Stimulated activated memory B cell treated with anti-CD40 and anti-IgM and Interleukin-4, amounts not matched to agents 10 μg/mL and 1 μg/mL and 100 μg/mL, for 72 hours (primary cell): ENCODE data around the gene SUPT3H.
A peak's percentile ranks its signal among the peaks of the same experiment; 100 is the strongest.
"Not testable (repeated sequence)": the region's sequence is repeated elsewhere in the genome, so short reads cannot be mapped to it uniquely, and the experiment has no call there.

ENCODE experiments used
- ATAC-seq: fragments of 150-1000 bp; cut with Tn5 transposase; 2 replicates; pipeline ENCODE4 v1.10.0; 2021
- H3K27ac Mint-ChIP-seq: one replicate; pipeline ENCODE4 v1.8.0; 2022; ENCODE audit warnings: mild to moderate bottlenecking, mixed read lengths
- H3K27me3 Mint-ChIP-seq: one replicate; pipeline ENCODE4 v1.8.0; 2022; ENCODE audit warnings: mixed read lengths
- H3K36me3 Mint-ChIP-seq: one replicate; pipeline ENCODE4 v1.8.0; 2022; ENCODE audit warnings: mixed read lengths
- H3K4me1 Mint-ChIP-seq: one replicate; pipeline ENCODE4 v1.8.0; 2022; ENCODE audit warnings: mixed read lengths
- H3K4me3 Mint-ChIP-seq: one replicate; pipeline ENCODE4 v1.8.0; 2022; ENCODE audit warnings: mild to moderate bottlenecking, moderate library complexity, mixed read lengths
- H3K9me3 Mint-ChIP-seq: one replicate; pipeline ENCODE4 v1.8.0; 2022; ENCODE audit warnings: mixed read lengths

SUPT3H gene

DNA sequence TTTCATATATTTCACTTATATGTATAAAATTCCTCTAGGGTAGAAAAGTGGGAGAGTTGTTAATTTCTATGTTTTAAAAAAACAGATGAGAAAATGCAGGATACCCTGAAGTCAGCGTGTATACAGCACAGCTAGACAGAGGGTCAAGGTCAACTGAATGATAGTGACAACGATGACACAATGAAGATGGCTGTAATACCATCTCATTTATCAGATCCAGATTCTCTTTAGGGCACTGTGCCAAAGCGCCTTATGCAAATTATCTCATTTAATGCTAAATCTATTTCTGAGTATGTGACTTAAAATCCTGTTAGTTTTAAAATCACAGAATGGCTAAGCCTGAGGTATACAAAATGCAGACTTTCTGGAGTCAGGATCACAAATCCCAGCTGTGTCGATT lies 481.0 kb downstream of the SUPT3H start:
- no peaks in the 10 kb centered on the region for H3K9me3 Mint-ChIP-seq
- no peak overlapping the region for H3K27ac Mint-ChIP-seq
- ATAC-seq, result no peak
- no peak overlapping the region for H3K4me3 Mint-ChIP-seq
- H3K4me1 Mint-ChIP-seq, result no peaks in the 10 kb centered on the region
- H3K36me3 Mint-ChIP-seq, result peaks cover 19% of the 10 kb centered on the region
- no peaks in the 10 kb centered on the region for H3K27me3 Mint-ChIP-seq

GRCh38 chr6:44892579-44892978 lies 485.2 kb downstream of the SUPT3H start:
- no peaks in the 10 kb centered on the region for H3K9me3 Mint-ChIP-seq
- ATAC-seq, result no peak

DNA sequence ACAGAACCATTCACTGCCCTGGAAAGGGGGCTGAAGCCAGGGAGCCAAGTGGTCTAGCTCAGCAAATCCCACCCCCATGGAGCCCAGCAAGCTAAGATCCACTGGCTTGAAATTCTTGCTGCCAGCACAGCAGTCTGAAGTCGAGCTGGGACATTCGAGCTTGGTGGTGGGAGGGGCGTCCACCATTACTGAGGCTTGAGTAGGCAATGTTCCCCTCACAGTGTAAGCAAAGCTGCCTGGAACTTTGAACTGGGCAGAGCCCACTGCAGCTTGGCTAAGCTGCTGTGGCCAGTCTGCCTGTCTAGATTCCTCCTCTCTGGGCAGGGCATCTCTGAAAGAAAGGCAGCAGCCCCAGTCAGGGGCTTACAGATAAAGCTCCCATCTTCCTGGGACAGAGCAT lies 498.7 kb downstream of the SUPT3H start:
- ATAC-seq, H3K4me1 Mint-ChIP-seq, H3K27me3 Mint-ChIP-seq, H3K27ac Mint-ChIP-seq, H3K4me3 Mint-ChIP-seq, H3K9me3 Mint-ChIP-seq: not testable (repeated sequence)
- peaks cover 49% of the 10 kb centered on the region for H3K36me3 Mint-ChIP-seq

More at GRCh38 chr6:44892579-44892978, 485.2 kb downstream of the SUPT3H start:
- Mint-ChIP-seq H3K36me3 (no peaks in the 10 kb centered on the region), H3K4me1 (no peaks in the 10 kb centered on the region), H3K27me3 (no peaks in the 10 kb centered on the region), H3K27ac (no peak overlapping the region), H3K4me3 (no peak overlapping the region)

GRCh38 chr6:44876638-44877037 lies 501.1 kb downstream of the SUPT3H start:
- not testable (repeated sequence) for H3K9me3 Mint-ChIP-seq, H3K4me1 Mint-ChIP-seq, H3K4me3 Mint-ChIP-seq, ATAC-seq, H3K27ac Mint-ChIP-seq, H3K27me3 Mint-ChIP-seq
- peaks cover 26% of the 10 kb centered on the region for H3K36me3 Mint-ChIP-seq

GRCh38 chr6:44869321-44869897 lies 508.3 kb downstream of the SUPT3H start:
- H3K4me1 Mint-ChIP-seq, result peaks cover 27% of the 10 kb centered on the region
- peak overlapping the region; percentile 11 for H3K4me3 Mint-ChIP-seq

DNA sequence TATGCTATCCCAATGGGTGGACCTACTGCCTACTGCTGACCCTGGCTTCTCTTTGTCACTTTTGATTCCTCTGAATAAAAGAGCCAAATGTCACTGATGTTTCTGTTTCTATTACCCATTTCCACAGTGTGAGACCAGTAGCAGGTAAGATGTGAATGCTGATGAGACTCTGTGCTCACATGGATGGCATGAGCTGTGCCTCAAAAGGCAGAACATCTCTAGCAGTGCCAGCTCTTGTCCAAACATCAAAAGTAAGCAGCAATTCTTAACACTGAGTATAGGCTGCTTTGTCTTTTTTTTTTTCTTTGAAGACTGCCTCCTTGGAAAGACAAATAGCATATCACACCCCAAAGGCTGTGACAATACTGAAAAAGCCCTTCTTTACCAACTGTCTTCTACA lies 508.8 kb downstream of the SUPT3H start:
- Mint-ChIP-seq H3K36me3 (peaks cover 20% of the 10 kb centered on the region), H3K4me3 (no peak overlapping the region), H3K9me3 (peaks cover 8% of the 10 kb centered on the region), H3K4me1 (peaks cover 27% of the 10 kb centered on the region), H3K27ac (peak overlapping the region; percentile 25), H3K27me3 (no peaks in the 10 kb centered on the region)
- peak; percentile 65 for ATAC-seq

More at GRCh38 chr6:44869321-44869897, 508.3 kb downstream of the SUPT3H start:
- Mint-ChIP-seq H3K27ac (peak overlapping the region; percentile 25), H3K9me3 (peaks cover 8% of the 10 kb centered on the region), H3K36me3 (peaks cover 16% of the 10 kb centered on the region), H3K27me3 (no peaks in the 10 kb centered on the region)
- peak; percentile 89 for ATAC-seq

DNA sequence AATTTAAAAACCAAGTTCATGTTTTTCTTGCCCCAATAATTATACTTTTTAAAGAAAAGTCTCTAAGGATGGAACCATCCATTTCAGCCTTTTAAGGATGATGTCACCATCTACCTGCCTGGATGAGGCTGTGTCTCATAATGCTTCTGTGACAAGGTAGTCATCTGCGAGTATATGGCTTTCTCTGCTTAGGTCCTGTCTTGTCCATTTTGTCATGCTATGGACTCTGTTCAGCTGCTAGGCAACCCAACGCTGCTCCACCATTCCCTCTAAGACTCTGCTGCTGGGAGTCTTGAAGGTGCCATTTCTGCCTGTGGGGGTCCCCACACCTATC lies 509.4 kb downstream of the SUPT3H start:
- peaks cover 8% of the 10 kb centered on the region for H3K9me3 Mint-ChIP-seq
- peaks cover 27% of the 10 kb centered on the region for H3K4me1 Mint-ChIP-seq
- H3K27ac Mint-ChIP-seq, result peak overlapping the region; percentile 25
- H3K4me3 Mint-ChIP-seq, result no peak overlapping the region
- ATAC-seq, result peak; percentile 74
- peaks cover 23% of the 10 kb centered on the region for H3K36me3 Mint-ChIP-seq
- no peaks in the 10 kb centered on the region for H3K27me3 Mint-ChIP-seq

DNA sequence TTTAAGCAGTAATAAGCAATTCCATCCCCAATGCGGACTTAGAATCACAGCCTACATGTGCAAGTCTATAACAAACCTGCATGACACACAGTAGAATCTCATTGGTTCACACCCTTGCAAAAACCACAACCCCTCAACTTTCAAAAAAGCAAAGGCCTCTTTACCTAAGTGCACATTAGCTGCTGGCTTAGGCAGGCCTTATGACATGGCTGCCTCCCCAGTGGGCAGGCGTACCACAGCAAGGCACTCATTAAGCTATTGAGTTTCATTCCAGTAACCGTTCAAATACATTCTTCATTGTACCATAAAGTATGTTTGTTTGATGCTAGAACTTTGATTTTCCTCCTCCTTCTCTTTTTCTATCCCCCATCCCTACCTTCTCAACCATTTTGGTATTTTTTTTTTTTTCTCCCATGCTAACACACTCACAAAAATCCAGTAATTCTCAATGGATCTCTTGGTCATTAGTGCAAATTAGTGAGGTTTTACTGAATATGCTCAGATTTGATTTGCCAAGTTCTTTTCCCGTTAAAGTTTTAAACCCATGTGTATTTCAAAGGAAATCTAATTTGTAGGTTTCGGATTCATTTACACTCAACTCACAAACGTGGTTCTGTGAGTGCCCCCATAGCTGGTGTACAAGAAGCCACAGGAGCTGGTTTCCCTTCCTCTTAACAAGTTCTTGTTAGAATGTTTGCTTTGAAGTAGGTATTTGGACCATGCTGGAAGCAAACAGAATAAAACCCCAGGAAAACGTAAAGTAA lies 510.0 kb downstream of the SUPT3H start:
- peaks cover 8% of the 10 kb centered on the region for H3K9me3 Mint-ChIP-seq

GRCh38 chr6:44865184-44865583 lies 512.5 kb downstream of the SUPT3H start:
- not testable (repeated sequence) for ATAC-seq, H3K27me3 Mint-ChIP-seq, H3K27ac Mint-ChIP-seq, H3K4me3 Mint-ChIP-seq, H3K9me3 Mint-ChIP-seq
- Mint-ChIP-seq H3K4me1 (peaks cover 26% of the 10 kb centered on the region), H3K36me3 (peaks cover 32% of the 10 kb centered on the region)

More for the DNA sequence above, 510.0 kb downstream of the SUPT3H start:
- Mint-ChIP-seq H3K36me3 (peaks cover 26% of the 10 kb centered on the region), H3K27ac (peak overlapping the region; percentile 25), H3K27me3 (no peaks in the 10 kb centered on the region), H3K4me1 (peaks cover 27% of the 10 kb centered on the region), H3K4me3 (peak overlapping the region; percentile 37)
- peak; percentile 87 for ATAC-seq

GRCh38 chr6:44859901-44860410 lies 517.8 kb downstream of the SUPT3H start:
- Mint-ChIP-seq H3K27ac (no peak overlapping the region), H3K36me3 (peaks cover 21% of the 10 kb centered on the region), H3K9me3 (peaks cover 1% of the 10 kb centered on the region), H3K4me3 (no peak overlapping the region), H3K27me3 (no peaks in the 10 kb centered on the region), H3K4me1 (no peaks in the 10 kb centered on the region)
- no peak for ATAC-seq

- no peak for ATAC-seq
- Mint-ChIP-seq H3K4me1 (no peaks in the 10 kb centered on the region), H3K9me3 (no peaks in the 10 kb centered on the region), H3K27ac (no peak overlapping the region), H3K36me3 (peaks cover 12% of the 10 kb centered on the region), H3K27me3 (no peaks in the 10 kb centered on the region), H3K4me3 (no peak overlapping the region)
These were observed 518.7 kb downstream of the SUPT3H start for GRCh38 chr6:44858998-44859397.

- Mint-ChIP-seq H3K4me3 (no peak overlapping the region), H3K27me3 (no peaks in the 10 kb centered on the region), H3K4me1 (no peaks in the 10 kb centered on the region), H3K27ac (no peak overlapping the region), H3K36me3 (no peaks in the 10 kb centered on the region), H3K9me3 (no peaks in the 10 kb centered on the region)
- no peak for ATAC-seq
These were observed 521.3 kb downstream of the SUPT3H start for GRCh38 chr6:44856479-44856878.

DNA sequence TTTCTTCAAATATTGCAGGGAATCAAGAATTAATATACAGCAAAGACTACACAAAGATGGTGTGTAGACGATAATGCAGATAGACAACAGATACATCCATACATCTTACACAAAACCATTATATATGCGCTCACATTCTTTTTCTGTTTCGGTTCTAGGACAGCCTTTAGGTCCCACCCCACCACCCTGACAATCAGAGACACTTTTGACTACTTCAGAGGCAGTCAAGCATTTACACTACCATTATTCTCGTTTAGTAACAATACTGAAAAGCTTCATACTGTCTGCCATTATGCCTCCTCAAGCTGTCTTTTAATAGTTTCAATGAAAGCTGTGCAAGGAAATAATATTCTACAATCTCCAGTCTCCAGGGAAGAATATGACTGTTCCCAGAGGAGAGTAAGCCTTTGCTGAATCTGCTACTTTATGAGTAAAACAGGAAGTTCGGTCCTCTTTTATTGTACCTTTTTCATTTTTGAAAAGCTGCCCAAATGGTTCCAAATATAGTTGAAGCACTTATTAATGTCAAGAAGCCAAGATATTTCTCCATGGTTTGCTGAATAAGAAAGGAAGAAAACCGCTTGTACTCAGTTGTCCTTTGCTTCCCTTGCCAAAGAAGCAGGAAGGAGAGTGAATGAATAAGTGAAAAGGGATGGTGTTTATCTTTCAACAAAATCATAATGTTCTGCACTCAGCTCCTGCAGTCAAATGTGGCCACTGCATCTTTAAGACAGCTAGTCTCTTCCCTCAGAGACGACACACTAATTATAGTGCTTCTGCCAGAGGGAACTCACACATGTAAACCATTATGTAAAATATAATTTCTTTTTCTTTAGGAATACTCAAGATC lies 521.9 kb downstream of the SUPT3H start:
- Mint-ChIP-seq H3K9me3 (no peaks in the 10 kb centered on the region), H3K27me3 (no peaks in the 10 kb centered on the region), H3K4me1 (no peaks in the 10 kb centered on the region), H3K4me3 (no peak overlapping the region), H3K27ac (no peak overlapping the region), H3K36me3 (no peaks in the 10 kb centered on the region)
- no peak for ATAC-seq

DNA sequence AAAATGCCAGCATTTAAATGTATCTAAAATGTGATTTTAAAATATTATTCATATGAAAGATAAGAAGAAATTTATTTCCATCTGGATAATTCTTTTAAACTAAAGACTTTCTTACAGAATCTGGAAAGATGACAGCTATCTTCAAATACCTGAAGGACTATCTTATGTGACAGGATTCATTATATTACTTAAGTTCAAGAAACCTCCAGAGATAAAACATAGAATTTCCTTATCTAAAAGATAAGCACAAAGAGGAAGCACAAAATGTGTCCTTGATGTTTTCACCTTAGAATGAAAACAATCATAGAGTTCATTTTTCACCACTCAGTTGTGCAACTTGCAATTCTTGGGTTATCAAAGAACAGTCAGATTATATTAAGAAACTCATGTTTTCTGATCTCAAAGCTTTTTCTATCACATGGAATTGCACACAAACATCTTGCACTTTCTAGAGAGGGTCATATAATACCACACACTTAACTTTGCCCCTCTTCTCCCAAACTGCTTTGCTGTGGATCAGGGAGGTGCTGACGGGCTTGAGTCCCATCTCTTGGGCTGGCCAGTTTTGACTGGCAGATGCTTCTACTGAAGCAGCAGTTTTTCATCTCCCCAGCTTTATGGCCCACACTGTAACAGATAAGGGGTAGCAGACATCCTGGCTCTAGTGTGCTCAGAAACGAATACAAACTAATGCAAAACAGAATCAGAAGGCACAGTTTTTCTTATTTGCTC lies 522.9 kb downstream of the SUPT3H start:
- H3K9me3 Mint-ChIP-seq, result no peaks in the 10 kb centered on the region
- no peaks in the 10 kb centered on the region for H3K27me3 Mint-ChIP-seq
- no peak for ATAC-seq
- H3K36me3 Mint-ChIP-seq, result no peaks in the 10 kb centered on the region
- no peak overlapping the region for H3K4me3 Mint-ChIP-seq
- no peak overlapping the region for H3K27ac Mint-ChIP-seq
- H3K4me1 Mint-ChIP-seq, result no peaks in the 10 kb centered on the region

- ATAC-seq, result no peak
- H3K27ac Mint-ChIP-seq, result no peak overlapping the region
- H3K4me1 Mint-ChIP-seq, result no peaks in the 10 kb centered on the region
- H3K4me3 Mint-ChIP-seq, result no peak overlapping the region
- H3K27me3 Mint-ChIP-seq, result no peaks in the 10 kb centered on the region
- H3K9me3 Mint-ChIP-seq, result no peaks in the 10 kb centered on the region
- no peaks in the 10 kb centered on the region for H3K36me3 Mint-ChIP-seq
These were observed 526.6 kb downstream of the SUPT3H start for GRCh38 chr6:44851176-44851575.
